ENCODE results near the gene PTPN23.

Gene PTPN23

DNA sequence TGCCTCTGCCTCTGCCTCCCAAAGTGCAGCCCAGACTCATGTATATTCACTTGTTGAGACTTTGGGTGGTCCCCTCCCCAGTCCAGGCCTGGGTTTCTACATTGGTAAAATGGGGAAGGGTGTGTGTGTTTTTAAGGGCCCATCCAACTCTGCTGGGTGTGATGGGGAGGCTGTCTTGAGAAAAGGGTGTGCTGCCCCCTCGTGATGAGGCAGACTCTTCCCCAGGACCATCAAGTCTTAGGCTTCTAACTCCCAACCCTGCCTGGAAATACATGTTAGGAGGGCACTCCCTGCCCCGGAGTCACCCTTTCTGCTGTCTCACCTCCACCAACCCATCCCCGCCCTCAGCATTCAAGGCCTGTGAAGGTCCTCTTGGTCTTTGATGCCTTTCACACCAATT is 4.4 kb upstream of the PTPN23 start:
- DNase-seq, result no peak

DNA sequence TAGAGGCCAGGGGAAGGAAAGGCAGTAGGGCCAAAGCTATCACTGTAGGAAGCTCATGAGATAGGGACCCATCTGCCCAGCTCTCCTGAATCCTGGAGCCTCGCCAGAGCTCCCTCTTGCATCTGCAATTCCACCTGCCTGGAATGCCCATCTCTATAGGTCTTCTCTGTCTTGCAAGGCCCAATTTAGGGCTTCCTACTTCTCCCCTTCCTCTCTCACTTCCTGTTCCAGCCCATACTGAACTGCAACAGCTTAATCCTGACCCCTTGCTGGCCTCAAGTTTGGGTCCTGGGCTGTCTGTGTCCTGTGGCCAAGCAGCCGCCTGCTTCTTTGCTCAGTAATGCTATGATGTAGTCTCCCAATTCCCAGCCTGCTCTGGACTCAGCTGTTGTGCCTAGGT is 3.6 kb upstream of the PTPN23 start:
- no peak for DNase-seq

DNA sequence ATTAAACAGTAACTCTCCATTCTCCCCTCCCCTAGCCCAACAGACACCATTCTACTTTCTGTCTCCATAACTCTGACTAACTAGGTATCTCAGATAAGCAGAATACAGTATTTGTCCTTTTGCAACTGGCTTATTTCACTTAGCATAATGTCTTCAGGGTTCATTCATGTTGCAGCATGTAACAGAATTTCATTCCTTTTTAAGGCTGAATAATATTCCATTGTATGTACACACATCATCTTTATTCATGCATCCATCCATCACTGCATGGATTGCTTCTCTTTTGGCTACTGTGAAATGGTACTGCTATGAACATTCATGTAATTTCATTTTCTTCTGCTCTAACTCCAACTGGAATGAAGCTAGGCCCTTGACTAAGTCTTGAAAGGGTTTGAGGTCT is 2.0 kb upstream of the PTPN23 start:
- DNase-seq, result no peak

DNA sequence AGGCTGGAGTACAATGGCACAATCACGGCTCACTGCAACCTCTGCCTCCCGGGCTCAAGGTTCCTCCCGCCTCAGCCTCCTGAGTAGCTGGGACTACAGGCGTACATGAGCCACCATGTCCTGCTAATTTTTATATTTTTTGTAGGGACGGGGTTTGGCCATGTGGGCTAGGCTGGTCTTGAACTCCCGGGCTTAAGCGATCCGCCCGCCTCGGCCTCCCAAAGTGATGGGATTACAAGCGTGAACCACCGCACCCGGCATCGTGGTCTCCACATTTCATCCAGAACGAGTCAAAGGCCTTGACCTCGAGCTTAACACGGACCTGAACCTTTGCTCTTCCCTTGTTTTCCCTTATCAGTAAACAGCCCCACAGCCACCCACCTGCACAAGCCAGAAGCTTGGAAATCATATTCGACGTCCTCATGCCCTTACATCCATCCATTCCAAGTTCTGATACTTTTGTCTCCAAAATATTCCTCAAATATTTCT is 1.4 kb upstream of the PTPN23 start:
- DNase-seq, result no peak

DNA sequence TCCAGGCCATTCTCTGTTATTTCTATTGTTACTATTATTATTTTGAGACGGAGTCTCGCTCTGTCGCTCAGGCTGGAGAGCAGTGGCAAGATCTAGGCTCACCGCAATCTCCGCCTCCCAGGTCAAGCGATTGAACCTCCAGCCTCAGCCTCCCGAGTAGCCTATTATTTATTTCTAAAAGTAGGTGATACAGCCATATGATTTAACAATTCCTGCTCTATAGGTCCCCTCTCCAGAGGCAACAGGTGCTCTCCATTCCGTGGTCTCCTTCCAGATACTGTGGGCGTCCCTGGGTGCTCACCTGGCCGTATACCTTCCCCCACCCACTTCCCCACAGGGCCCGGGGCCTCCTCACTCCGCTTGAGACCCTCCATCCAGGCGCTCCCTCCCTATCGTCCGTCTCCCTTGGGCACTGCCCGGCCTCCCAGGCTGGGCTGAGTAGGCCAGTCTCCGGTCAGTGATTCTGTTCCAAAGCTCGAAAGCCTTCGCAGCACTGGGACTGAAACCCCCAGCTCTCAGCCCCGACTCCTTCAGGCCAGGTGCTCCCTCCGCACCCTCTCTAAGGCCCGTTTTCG is 708 bp upstream of the PTPN23 start:
- no peak for DNase-seq

DNA sequence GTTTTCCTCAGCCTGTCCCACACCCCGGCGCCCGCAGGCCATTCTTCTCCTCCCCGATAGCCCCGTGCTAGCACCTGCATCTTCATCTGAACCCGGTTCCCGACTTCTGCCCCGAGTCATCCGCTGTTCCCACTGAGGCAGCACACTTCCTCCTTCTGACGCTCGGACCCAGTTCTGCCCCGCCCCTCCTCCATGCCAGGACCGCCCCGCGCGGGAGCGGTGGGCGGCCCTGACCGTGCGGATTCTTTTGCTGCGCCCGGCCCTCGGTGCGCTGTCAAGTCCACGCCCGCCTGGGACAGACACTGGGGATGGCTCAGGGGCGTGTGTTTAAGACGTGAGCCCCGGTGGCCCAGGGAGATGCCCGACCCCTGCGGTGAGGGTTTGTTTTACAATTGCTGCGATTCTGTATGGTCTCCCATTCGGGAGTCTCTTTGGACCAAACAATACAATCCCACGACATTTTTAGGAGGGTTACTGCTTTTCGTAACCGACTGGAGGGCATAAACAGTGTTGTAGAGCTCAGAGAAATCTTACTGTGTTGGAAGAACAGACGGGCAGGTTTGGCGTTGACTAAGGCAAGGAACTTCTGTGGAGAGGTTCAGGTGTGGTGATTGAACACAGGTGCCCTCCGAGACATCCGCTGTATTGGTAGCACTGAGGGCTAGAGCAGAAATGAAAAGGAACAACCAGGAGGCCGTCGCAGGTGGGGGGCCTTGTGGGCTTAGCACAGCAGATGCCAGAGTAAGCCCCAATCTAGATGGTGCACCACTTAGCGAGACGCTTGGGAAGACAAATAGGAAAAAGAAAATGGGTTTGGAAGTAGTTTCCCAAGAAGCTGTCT is 716 bp downstream of the PTPN23 start:
- peak; percentile 23 for DNase-seq

DNA sequence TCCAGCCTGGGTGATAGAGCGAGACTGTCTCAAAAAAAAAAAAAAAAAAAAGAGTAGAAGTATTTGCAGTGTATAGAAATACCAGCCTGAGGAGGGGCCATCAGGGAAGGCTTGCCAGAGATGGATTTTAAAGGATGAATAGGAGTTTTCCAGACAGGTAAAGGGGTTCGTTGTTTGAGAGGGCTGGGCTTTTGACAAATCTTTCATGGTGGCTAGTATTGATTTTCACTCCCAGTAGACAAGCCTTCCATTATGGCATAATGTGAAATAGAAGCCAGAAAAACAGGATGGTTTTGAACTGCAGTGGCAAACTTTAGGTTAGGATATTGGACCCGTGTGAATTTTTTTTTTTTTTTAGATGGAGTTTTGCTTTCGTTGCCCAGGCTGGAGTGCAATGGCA is 3.6 kb downstream of the PTPN23 start:
- DNase-seq, result no peak

DNA sequence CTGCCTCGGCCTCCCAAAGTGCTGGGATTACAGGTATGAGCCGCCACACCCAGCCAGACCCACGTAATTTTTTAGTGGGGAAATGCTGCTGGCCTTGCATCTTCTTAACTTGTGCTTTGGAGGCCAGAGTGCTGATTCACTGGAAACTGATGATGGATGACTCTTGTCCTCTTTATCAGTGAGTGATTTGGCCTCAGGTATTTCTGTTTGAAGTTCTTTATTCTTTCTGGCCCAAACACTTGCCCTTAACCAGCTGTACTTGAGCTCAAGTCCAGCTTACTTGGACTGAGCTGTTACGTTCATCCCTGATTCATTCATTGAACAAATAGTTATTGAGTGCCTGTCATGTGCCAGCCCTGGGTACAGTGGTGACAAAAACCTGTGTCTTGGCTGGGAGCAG is 4.2 kb downstream of the PTPN23 start:
- no peak for DNase-seq

DNA sequence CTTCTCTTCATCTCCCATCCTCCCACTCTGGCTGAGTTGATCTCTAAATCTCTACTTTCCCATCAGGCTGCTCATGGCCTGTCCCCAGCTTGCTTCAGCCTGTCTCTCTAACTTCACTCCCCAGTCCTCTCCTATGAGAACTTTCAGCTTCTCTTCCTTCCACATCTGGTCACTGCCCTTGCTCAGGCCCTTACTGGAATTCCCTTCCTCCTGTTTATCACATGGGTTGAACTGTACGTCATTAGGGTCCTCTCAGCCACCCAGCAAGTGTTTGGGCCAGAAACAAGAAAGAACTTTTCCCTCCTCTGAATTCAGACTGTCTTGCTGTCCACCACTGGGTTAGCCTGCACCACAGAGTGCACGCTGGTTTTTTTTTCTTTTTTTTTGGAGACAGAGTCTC is 5.0 kb downstream of the PTPN23 start:
- DNase-seq, result no peak

DNA sequence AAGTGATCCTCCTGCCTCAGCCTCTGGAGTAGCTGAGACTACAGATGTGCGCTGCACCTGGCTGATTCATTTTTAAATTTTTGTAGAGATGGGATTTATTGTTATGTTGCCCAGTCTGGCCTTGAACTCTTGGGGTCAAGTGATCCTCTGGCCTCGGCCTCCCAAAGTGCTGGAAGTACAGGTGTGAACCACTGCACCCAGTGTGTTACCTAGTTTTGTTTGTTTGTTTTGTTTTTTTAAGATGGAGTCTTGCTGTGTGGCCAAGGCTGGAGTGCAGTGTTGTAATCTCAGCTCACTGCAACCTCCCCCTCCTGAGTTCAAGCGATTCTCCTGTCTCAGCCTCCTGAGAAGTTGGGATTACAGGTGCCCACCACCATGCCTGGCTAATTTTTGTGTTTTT is 12.1 kb downstream of the PTPN23 start:
- DNase-seq, result no peak

DNA sequence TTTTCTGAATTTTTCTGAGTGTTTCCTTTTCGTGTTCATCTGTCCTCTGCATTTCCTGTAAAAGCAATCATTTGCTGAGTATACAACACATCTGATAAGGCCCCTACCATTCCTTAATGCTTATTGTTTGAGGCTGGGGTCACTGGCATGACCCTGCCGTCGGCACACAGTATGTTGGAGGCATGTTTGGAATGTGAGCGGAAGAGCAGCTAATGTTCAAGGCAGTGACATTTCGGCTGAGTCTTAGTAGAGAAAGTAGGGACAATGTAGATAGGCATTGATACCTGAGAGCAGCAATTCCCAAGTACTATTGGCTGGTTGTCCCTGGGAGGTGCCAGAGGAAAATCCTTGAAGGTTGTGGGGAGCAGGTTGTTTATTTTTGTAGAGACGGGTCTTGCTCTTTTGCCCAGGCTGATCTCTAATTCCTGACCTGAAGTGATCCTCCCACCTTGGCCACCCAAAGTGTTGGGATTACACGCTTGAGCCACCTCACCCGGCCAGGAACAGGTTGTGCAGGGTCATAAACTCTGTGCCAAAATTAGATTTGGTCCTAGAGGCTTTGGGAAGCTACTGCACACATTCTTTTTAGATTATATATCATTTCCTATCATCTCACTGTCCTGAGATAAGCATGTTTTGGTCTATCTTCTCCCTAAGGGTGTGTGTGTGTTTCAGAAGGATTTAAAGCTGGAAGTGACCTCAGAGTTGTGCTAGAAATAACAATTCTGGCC is 13.5 kb downstream of the PTPN23 start:
- no peak for DNase-seq

DNA sequence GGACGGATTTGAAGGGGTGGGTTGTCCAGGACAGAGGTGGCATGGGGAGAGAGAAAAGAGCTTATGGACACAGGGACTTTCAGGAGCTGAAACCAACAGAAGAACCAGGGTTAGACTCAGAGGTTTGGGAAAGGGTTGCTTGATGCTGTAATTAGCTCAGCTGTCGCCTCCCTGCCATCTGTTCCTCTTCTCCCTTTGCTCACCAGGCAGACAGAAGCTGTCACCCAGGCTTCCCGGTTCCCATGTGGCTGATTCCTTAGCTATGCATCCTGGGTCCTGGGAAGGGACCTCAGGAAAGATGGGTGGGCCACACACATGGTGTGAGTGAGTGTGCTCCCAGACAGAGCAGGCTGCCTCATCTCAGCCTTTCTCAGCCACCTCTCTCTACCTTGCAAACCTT is 14.1 kb downstream of the PTPN23 start:
- no peak for DNase-seq

DNA sequence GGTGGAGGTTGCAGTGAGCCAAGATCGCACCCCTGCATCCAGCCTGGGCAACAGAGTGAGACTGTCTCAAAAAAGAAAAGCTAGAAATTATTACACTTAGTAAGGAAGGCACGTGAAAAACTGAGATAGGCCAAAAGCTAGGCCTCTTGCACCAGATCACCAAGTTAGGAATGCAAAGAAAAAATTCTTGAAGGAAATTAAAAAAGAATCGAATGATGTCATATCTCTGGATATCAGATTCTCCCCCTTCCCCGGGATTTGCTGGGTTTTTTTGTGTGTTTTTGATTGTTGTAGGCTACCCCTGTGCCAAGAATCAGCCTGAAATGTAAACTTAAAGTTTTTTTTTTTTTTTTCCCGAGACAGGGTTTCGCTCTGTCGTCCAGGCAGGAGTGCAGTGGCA is 17.4 kb downstream of the PTPN23 start:
- DNase-seq, result no peak

DNA sequence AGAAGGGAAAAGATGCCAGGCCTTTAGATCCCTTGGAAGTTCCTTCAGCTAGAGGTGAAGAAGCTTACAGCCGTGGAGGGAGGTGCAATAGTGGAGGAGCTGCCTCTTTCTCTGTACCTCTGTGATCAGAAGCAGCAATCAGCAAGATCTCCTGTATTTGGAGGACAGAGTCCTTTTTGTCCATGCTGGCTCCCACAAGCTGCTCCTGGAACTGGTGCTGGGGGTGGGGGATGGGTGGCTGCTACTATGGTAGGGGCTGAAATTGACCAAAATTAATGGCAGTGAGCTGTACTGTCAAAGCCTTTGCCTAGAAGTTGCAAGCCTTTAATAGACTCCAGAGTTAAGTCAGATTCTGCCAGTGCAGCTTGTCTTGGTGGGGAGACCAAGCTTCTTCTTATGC is 18.2 kb downstream of the PTPN23 start:
- no peak for DNase-seq

DNA sequence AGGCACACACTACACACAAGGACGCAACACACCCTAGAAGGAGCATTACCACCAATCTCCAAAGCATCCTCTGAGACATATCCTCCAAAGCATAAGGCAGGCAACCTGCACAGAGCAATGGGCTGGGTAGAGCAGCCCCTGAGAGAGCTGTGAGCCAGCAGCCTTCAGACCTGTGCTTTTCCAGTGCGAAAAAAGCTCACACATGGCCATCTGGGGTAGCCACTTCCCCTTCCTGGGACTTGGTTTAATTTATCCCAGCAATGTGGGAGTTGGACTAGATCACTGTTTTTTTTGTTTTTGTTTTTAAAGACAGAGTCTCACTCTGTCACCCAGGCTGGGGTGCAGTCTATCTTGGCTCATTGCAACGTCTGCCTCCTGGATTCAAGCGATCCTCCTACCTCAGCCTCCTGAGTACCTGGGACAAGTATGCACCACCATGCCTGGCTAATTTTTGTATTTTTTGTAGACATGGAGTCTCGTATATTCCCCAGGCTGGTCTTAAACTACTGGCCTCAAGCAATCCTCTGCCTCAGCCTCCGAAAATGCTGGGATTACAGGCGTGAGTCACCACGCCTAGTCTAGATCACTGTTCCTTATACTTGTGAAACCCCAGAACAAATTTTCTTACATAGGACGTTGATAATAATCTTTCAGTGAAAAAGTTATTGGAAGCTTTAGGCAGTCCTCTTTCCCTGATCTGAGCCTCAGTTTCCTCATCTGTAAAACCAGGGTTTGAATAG is 18.9 kb downstream of the PTPN23 start:
- DNase-seq, result no peak

DNA sequence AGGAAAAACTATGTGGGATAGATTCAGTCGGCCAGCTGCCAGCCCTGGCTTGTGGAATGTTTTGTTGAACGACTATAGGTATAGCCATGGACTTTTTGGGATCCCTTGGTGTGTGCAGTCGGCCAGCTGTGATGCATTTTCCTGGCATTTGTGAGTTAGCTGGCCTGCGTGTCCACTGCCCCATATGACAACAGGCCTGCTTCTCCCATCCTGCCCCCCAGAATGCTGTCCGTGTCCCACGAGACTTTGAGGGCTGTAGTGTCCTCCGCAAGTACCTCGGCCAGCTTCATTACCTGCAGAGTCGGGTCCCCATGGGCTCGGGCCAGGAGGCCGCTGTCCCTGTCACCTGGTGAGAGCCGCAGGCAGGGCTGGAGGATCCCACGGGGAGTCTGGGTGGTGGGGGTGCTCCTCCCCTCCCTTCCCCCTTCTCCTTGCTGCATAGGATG is 23.6 kb downstream of the PTPN23 start:
- no peak for DNase-seq

DNA sequence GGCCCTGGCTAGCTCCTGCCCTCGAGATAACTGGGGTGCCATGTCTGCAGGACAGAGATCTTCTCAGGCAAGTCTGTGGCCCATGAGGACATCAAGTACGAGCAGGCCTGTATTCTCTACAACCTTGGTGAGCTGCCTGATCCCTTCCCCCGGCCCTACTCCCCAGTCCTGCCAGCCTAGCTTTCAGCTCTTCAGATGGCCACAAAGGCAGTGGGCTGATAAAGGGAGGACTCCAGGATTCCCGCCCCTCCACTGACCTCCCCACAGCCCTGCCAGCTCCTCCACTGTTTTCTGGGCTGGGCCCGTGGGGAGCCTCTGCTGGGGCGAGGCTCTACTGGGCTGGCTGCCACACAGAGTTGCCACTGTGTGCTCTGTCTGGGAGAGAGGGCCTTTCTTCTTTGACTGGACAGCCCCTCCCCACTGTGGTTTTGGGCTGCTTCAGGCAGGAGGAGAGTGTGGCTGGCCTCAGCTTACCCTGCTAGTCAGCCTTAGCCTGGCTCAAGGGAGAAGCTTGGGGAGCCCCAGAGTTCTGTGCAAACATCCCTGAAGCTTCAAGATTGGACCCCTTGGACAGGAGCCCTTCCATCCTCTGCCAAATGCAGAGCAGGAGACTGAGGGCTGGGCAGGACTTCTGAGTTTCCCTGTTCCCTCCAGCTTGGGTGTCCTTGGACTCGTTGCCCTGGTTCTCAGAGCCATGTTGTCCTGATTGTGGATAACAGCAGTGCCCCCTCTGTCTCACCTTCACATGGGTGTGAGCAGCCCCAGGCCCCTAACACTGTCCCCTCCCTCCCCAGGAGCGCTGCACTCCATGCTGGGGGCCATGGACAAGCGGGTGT is 24.4 kb downstream of the PTPN23 start:
- no peak for DNase-seq

DNA sequence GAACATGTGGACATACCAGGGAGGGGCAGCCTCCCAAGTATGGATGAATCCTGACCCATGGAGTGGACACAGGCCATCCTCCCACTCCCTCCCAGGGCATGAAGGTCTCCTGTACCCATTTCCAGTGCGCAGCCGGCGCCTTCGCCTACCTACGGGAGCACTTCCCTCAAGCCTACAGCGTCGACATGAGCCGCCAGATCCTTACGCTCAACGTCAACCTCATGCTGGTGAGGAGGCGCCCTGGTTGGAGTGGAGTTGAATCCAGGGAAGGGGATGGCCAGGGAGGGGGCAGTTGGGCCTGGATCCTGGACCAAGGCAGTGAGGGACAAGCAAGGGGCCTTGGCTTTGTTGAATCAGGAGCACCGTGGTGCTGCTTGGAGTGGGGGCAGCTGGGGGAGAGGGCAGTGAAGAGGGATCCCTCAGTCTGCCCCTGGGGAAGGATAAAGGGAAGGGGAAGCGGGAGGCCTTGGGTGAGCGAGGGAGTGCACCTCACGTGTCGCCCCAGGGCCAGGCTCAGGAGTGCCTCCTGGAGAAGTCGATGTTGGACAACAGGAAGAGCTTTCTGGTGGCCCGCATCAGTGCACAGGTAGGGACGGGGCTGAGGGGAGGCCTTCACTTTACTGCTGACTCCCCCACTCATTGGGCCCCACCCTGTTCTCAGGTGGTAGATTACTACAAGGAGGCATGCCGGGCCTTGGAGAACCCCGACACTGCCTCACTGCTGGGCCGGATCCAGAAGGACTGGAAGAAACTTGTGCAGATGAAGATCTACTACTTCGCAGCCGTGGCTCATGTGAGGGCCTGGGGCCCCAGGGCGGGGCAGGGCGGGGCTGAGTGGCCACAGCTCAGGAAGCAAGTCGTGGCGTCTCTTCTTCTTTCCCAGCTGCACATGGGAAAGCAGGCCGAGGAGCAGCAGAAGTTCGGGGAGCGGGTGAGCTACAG is 25.3 kb downstream of the PTPN23 start:
- DNase-seq, result no peak

DNA sequence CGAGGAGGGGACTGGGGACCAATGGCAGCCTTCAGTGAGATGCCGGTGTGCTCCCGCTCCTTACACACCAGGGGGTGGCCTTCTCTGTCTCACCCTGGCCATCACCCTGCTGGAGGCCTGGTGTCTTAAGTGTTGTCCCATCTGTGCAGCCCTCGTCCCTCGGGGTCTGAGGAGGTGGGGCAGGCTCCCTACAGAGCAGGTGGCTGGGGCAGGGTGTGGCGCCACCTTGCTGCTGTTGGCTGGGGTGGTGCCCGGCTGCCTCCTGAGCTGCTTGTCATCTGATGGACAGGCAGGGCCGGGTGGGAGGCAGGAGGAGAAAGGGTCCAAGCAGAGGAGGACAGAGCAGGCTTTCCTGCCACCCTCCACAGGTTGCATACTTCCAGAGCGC is 25.9 kb downstream of the PTPN23 start:
- no peak for DNase-seq

DNA sequence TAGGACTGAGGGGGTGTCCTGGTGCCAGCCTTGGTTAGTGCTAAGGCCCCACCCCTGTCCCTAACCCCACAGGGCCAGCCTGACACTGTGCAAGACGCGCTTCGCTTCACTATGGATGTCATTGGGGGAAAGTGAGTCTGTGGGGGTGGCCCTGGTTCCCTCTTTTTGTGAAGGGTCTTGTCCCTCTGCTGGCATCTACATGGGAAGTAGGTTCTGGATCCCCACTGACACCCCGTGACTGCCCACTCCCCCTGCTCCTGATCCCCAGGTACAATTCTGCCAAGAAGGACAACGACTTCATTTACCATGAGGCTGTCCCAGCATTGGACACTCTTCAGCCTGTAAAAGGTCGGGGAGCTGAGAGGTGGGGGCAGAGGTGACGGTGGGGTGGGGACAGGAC is 26.4 kb downstream of the PTPN23 start:
- no peak for DNase-seq
